Raji (cell line): ENCODE results near the gene ATXN7L1.

Experiments
- POLR2A ChIP-seq: IDR thresholded peaks from 2 replicates; pipeline ENCODE4 v1.6.1; 2011; ENCODE audit warnings: low read depth, low read length, control low read depth; ENCODE audit not compliant: insufficient read depth

Gene ATXN7L1

GRCh38 chr7:105599551-105599950 is 276.8 kb downstream of the ATXN7L1 start:
- no peak for TF ChIP-seq POLR2A

GRCh38 chr7:105596866-105597265 is 279.5 kb downstream of the ATXN7L1 start:
- TF ChIP-seq POLR2A, result no peak

GRCh38 chr7:105594034-105594433 is 282.4 kb downstream of the ATXN7L1 start:
- no peak for TF ChIP-seq POLR2A

- no peak for TF ChIP-seq POLR2A
Measured at GRCh38 chr7:105591522-105591921, 284.9 kb downstream of the ATXN7L1 start.

- TF ChIP-seq POLR2A, result no peak
Measured at GRCh38 chr7:105590793-105591192, 285.6 kb downstream of the ATXN7L1 start.

- TF ChIP-seq POLR2A, result no peak
Measured at GRCh38 chr7:105589356-105590077, 286.9 kb downstream of the ATXN7L1 start.

GRCh38 chr7:105587909-105588635 is 288.3 kb downstream of the ATXN7L1 start:
- no peak for TF ChIP-seq POLR2A

- TF ChIP-seq POLR2A, result no peak
Measured at GRCh38 chr7:105585850-105586500, 290.4 kb downstream of the ATXN7L1 start.

- TF ChIP-seq POLR2A, result no peak
Measured at GRCh38 chr7:105584165-105584564, 292.2 kb downstream of the ATXN7L1 start.

- TF ChIP-seq POLR2A, result no peak
Measured at GRCh38 chr7:105583061-105583460, 293.3 kb downstream of the ATXN7L1 start.

- no peak for TF ChIP-seq POLR2A
Measured at GRCh38 chr7:105581066-105581811, 295.2 kb downstream of the ATXN7L1 start, which contains the start of gene EFCAB10. TSS of gene EFCAB10 (minus strand) at chr7:105581493. CDS start at chr7:105581463, 30 bp downstream.

- no peak for TF ChIP-seq POLR2A
Measured at GRCh38 chr7:105580022-105580740, 296.2 kb downstream of the ATXN7L1 start.

GRCh38 chr7:105578496-105578895 is 297.9 kb downstream of the ATXN7L1 start:
- no peak for TF ChIP-seq POLR2A

- TF ChIP-seq POLR2A, result no peak
Measured at GRCh38 chr7:105577251-105577650, 299.1 kb downstream of the ATXN7L1 start.
